HepG2 (cell line): ENCODE data around the gene NCAPG.

Experiments
- JUN ChIP-seq: sonication (generic); formaldehyde crosslinking; IDR thresholded peaks from 2 replicates; pipeline ENCODE4 v1.4.0; 2020; ENCODE audit warnings: mild to moderate bottlenecking, missing genetic modification reagents
- POLR2A ChIP-seq, 2 experiments: IDR thresholded peaks; 2 replicates each; pipeline ENCODE4 v1.6.1; 2011; ENCODE audit warnings: low read depth in 2 of 2, low read length in 2 of 2, mild to moderate bottlenecking in 1 of 2, moderate library complexity in 1 of 2; ENCODE audit not compliant: insufficient read depth in 1 of 2
- SMC3 ChIP-seq: IDR thresholded peaks from 2 replicates; pipeline ENCODE4 v1.6.1; 2011; ENCODE audit warnings: low read length, improper control_type of control experiment
- TF ChIP-seq, protein P1 (sequence below), 2 experiments: IDR thresholded peaks; 2 replicates each; pipeline ENCODE4 v1.6.1; 2011 to 2012; ENCODE audit warnings: low read length in 2 of 2, borderline replicate concordance in 1 of 2, low read depth in 1 of 2, mild to moderate bottlenecking in 1 of 2, moderate library complexity in 1 of 2

DNA sequence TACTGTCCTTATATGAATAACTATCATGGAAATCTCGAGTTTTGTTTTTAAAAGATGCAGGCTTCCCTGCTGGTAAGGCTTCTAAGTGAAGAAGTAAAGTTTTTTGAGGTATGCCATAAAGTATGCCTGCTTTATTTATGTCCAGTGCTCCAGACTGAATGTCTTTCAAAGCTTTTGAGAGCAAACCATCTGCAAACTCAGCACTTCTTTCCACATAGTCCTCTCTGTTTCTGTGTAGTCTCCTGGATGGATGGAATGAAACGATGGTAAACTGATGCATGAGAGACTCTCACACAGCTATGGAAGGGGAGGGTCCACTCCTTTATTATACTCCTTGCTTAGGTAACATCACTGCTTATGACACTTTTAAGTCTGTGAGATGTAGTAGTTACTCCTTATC, 73.7 kb downstream of the NCAPG start:
- no peak for TF ChIP-seq SMC3
- TF ChIP-seq, protein P1, sequence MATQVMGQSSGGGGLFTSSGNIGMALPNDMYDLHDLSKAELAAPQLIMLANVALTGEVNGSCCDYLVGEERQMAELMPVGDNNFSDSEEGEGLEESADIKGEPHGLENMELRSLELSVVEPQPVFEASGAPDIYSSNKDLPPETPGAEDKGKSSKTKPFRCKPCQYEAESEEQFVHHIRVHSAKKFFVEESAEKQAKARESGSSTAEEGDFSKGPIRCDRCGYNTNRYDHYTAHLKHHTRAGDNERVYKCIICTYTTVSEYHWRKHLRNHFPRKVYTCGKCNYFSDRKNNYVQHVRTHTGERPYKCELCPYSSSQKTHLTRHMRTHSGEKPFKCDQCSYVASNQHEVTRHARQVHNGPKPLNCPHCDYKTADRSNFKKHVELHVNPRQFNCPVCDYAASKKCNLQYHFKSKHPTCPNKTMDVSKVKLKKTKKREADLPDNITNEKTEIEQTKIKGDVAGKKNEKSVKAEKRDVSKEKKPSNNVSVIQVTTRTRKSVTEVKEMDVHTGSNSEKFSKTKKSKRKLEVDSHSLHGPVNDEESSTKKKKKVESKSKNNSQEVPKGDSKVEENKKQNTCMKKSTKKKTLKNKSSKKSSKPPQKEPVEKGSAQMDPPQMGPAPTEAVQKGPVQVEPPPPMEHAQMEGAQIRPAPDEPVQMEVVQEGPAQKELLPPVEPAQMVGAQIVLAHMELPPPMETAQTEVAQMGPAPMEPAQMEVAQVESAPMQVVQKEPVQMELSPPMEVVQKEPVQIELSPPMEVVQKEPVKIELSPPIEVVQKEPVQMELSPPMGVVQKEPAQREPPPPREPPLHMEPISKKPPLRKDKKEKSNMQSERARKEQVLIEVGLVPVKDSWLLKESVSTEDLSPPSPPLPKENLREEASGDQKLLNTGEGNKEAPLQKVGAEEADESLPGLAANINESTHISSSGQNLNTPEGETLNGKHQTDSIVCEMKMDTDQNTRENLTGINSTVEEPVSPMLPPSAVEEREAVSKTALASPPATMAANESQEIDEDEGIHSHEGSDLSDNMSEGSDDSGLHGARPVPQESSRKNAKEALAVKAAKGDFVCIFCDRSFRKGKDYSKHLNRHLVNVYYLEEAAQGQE (IDR thresholded peaks at IDR 0.05; ENCODE audit: borderline replicate concordance in 1 of 2, low read depth in 1 of 2, low read length in 2 of 2) = no peak
- no peak for TF ChIP-seq JUN (CRISPR knock-in tag)
- TF ChIP-seq POLR2A (IDR thresholded peaks at IDR 0.05; ENCODE audit: insufficient read depth in 1 of 2, low read depth in 2 of 2, low read length in 2 of 2) = no peak
